Measurements from ENCODE around the gene CEBPZOS. TPM values are rescaled to one million over a fixed set of nuclear protein-coding genes. Genes with fewer than 3 reads are reported as not detected.

CEBPZOS gene
- total and polyA plus RNA-seq, 2 of the 4 experiments (the other 2 are of a cell fraction): 16.8 to 31.5 TPM

- ATAC-seq (ENCODE audit: low read depth) (no peak), DNase-seq (no peak)
- Histone ChIP-seq H2AK5ac (ENCODE audit: low read depth, low read length) (no peak overlapping the region), H2BK120ac (ENCODE audit: low read depth, low read length) (no peak overlapping the region), H3K4me1 (ENCODE audit: control insufficient read depth, insufficient read depth, low read length) (peaks cover 2% of the 10 kb centered on the region; the same call in 1 of the 2 replicates), H2BK15ac (ENCODE audit: low read depth, low read length) (no peak overlapping the region), H3K9ac (ENCODE audit: low read depth, low read length) (no peak overlapping the region), H2AFZ (replicated peaks; ENCODE audit: low read length, poor library complexity) (no peak overlapping the region), H3K14ac (replicated peaks; ENCODE audit: low read depth, low read length) (no peak overlapping the region), H2AK9ac (replicated peaks; ENCODE audit: low read depth, low read length, poor library complexity) (no peak overlapping the region), H4K91ac (ENCODE audit: insufficient read depth, low read depth, low read length) (no peak overlapping the region), H3K9me1 (ENCODE audit: insufficient read depth, low read length) (no peaks in the 10 kb centered on the region), H3K9me3 (ENCODE audit: control insufficient read depth, insufficient read depth, low read length) (peaks cover 3% of the 10 kb centered on the region), H3K4ac (ENCODE audit: low read depth, low read length) (no peak overlapping the region), H3K79me1 (ENCODE audit: low read depth in 1 of 2, low read length in 2 of 2) (peaks cover 18 to 27% of the 10 kb centered on the region in 2 experiments), H3K18ac (ENCODE audit: low read depth, low read length) (no peak overlapping the region), H3K4me2 (ENCODE audit: low read depth, low read length) (no peak overlapping the region), H2BK5ac (ENCODE audit: low read depth, low read length, poor library complexity, severe bottlenecking) (no peak overlapping the region), H3K36me3 (ENCODE audit: control insufficient read depth, insufficient read depth, low read length) (peaks cover 27% of the 10 kb centered on the region), H4K20me1 (ENCODE audit: insufficient read depth, low read length) (peaks cover 3% of the 10 kb centered on the region; the same call in 1 of the 2 replicates), H3K56ac (ENCODE audit: extremely low read depth, insufficient read depth, low read length) (no peak overlapping the region), H4K8ac (ENCODE audit: low read depth in 2 of 2, low read length in 2 of 2) (no peak overlapping the region), H4K5ac (ENCODE audit: low read depth, low read length) (no peak overlapping the region; the same call in 1 of the 2 replicates), H3K4me3 (ENCODE audit: insufficient read depth, low read depth, low read length) (no peak overlapping the region), H3K23ac (ENCODE audit: low read depth, low read length) (no peak overlapping the region), H3K27me3 (ENCODE audit: control insufficient read depth, insufficient read depth, low read length) (no peaks in the 10 kb centered on the region), H3K27ac (ENCODE audit: insufficient read depth, low read length) (no peak overlapping the region), H2BK20ac (ENCODE audit: low read depth, low read length) (no peak overlapping the region)
- no peak for TF ChIP-seq POLR2A (IDR thresholded peaks at IDR 0.05; ENCODE audit: low read depth, low read length)
- TF ChIP-seq, protein P1, sequence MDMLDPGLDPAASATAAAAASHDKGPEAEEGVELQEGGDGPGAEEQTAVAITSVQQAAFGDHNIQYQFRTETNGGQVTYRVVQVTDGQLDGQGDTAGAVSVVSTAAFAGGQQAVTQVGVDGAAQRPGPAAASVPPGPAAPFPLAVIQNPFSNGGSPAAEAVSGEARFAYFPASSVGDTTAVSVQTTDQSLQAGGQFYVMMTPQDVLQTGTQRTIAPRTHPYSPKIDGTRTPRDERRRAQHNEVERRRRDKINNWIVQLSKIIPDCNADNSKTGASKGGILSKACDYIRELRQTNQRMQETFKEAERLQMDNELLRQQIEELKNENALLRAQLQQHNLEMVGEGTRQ (IDR thresholded peaks at IDR 0.05; ENCODE audit: low read depth, low read length): no peak
- no peak for TF ChIP-seq CTCF (conservative IDR thresholded peaks at IDR 0.05; ENCODE audit: low read depth, low read length)
- TF ChIP-seq SMC3 (IDR thresholded peaks at IDR 0.05; ENCODE audit: low read depth, low read length): no peak
- TF ChIP-seq MAZ (IDR thresholded peaks at IDR 0.05; ENCODE audit: borderline replicate concordance, low read depth, low read length): no peak
- no peak for TF ChIP-seq MXI1 (IDR thresholded peaks at IDR 0.05; ENCODE audit: borderline replicate concordance, low read depth, low read length)
- no peak for TF ChIP-seq CHD1 (IDR thresholded peaks at IDR 0.05; ENCODE audit: low read depth, low read length)
- no peak for TF ChIP-seq RAD21 (IDR thresholded peaks at IDR 0.05; ENCODE audit: low read length)
- TF ChIP-seq NFE2L2 (IDR thresholded peaks at IDR 0.05; ENCODE audit: low read depth, low read length): no peak
- no peak for TF ChIP-seq MAFK (IDR thresholded peaks at IDR 0.05; ENCODE audit: low read depth, low read length)
- TF ChIP-seq, protein P2, sequence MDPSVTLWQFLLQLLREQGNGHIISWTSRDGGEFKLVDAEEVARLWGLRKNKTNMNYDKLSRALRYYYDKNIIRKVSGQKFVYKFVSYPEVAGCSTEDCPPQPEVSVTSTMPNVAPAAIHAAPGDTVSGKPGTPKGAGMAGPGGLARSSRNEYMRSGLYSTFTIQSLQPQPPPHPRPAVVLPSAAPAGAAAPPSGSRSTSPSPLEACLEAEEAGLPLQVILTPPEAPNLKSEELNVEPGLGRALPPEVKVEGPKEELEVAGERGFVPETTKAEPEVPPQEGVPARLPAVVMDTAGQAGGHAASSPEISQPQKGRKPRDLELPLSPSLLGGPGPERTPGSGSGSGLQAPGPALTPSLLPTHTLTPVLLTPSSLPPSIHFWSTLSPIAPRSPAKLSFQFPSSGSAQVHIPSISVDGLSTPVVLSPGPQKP (IDR thresholded peaks at IDR 0.05; ENCODE audit: borderline replicate concordance, low read depth, low read length): no peak
- TF ChIP-seq BHLHE40 (IDR thresholded peaks at IDR 0.05; ENCODE audit: low read depth, low read length): no peak
- no peak for TF ChIP-seq RCOR1 (IDR thresholded peaks at IDR 0.05; ENCODE audit: insufficient replicate concordance, low read length)
- no peak for TF ChIP-seq CEBPB (IDR thresholded peaks at IDR 0.05; ENCODE audit: low read depth, low read length)
- TF ChIP-seq RFX5 (IDR thresholded peaks at IDR 0.05; ENCODE audit: low read depth, low read length): no peak
- TF ChIP-seq FOS (IDR thresholded peaks at IDR 0.05; ENCODE audit: low read depth, low read length): no peak
- POLR2A ChIA-PET (ENCODE audit: unreplicated experiment): no interaction called here
- dilution Hi-C loops (cut with HindIII; ENCODE audit: low sequenced_read_pairs, unreplicated experiment): no loop called here
- in situ Hi-C loops (cut with MboI; ENCODE audit: low sequenced_read_pairs): no loop called here
- 83% methylated on average over 1 of the region's 5 CpGs; no CpG with 5 or more reads in 1 of the 2 experiments for WGBS, 2 experiments (ENCODE audit: extremely low coverage in 2 of 2, insufficient read length in 1 of 2)
- CTCF ChIA-PET: no interaction called here
- no TSS peak for BruUV-seq (replicated peaks)
- intact Hi-C loops (cut with micrococcal nuclease): no loop called here
These were observed 9.5 kb downstream of the CEBPZOS start for GRCh38 chr2:37205689-37206341.
